ENCODE measurements around the gene LY6G5B.

The LY6G5B gene

DNA sequence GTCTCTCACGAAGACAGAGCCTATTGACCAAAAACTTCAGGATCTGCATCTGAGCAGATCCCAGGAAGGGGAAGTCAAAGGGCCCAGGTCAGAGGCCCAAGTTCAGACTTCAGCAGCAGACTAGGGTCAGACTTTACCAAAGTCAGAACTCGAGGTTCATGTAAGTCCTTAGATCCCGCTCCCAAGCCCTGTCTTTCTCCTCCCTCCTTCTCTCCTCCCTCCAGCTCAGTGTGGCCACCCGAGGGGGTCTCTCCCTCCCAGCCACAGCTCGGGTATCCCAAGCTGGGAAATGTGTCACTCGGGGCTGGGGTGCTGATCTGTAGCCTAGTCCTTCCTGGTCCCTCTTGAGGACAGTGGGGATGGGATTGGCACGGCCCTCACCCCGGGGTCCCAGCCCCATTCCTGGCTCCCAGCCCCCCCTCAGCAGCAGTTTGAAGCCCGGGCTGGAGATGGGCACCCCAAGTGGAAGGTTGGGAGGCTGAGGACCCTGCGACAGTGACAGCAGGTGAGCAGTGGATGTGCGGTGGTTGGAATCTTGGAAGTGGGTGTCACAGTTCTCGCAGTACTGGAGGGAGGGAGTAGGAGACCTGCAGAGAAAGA, 7.6 kb upstream of the LY6G5B start:
- DNase-seq (ENCODE audit: low read depth, low spot score): no peak

DNA sequence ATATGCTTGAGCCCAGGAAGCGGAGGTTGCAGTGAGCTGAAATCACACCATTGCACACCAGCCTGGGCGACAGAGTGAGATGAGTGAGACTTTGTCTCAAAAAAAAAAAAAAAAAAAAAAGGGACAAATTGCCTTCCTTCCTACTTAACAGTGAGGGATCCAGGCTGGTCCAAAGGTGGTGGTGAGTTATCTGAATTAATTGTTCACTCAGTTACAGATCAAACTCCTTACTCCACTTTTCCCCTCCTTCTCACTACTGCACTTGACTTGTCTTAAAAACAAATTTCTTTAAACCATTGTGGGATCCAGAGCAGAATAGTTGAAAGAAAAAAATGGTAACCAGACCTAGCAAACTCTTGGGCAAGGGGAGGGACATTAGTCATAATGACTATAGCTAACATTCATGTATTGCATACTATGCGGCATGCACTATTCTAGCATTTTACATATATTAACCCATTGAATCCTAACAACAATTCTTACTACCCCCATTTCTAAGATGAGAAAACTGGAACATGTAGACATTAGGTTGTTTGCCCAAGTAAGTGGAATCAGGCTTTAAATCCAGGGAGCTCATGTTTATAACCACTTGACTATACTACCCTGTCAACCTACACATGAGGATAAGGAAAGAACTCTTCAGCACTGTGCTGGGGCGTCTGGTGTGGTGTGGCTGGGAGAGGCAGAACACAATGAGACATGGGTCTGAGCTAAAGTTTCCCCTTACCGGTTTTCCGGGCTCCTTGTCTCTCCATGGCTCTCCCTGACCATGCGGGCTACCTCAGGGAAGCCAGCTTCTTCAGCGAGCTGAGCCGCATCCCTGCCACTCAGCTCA, 6.4 kb upstream of the LY6G5B start:
- no peak for DNase-seq (ENCODE audit: low read depth, low spot score)

DNA sequence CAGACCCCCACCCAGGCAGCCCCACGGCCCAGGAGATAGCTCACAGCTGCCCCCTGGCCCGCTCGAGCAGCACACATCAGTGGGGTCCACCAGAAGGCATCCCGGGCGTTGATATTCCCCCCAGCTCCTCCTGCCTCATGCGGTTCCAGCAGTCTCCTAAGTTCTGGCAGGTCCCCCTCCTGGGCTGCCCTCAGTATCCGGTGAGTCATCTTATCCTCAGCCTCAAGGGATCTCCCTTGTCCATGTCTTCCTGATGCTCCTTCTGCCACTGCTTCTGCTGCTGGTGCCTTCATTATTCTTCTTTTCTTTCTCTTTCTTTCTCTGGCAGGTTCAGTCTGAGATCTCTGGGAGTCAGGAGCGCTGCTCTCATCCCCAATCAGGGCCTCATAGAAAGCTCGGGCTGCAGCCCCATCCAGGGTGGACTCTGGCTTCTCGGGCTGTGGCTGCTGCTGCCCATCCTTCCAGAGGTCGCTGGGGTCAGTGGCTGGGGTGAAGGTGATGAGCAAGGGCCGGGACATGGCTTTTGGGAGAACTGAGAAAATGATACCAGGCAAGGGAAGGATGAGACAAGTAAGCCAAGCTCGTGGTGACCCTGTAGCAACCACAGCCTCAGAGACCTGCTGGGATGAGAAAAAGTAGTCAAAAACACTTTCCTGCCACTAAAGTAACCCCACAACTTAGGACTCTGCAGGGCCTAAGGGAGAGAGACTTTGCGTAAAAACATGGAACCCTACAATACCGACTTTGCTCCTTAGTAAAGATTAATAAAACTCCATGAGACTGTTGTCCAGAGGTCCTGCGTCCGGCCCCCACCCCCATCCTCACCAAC, 5.6 kb upstream of the LY6G5B start:
- peak; percentile 42 for DNase-seq (ENCODE audit: low read depth, low spot score)

DNA sequence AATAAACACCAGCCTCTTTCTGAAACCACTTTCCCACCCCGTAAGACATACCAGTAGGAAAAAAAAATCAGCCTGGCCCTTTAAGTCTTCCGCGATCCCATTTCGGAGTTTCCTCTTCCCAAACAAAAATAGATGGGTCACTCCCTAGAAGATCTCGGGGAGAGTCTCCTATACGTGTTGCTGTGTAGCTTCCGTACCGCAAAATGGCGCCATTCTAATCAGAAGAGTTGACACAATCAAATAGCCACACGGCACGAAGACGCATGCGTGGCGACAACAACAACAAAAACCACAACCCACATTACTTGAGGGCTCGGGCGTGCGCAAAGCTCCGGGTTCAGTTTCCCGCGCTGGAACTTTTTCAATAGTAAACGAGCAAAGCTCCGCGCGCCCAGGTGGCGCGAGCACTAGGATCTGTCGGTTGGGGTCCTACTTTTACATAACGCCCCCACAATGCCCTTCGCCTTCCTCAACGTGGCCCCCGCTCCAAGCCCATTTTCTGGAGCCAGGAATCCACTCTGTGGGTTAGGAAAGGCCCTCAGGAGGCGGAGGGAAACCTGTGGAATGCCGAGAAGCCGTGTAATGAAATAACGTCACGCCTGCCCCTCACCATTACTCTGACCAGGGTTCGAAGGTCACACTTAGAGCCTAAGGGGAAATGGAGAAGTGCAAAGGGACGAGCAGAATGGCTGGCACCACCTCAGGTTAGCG, 4.8 kb upstream of the LY6G5B start, which contains the start of gene GPANK1:
Gene GPANK1 (minus strand): TSS at position 208 of the 711 bp plus-strand sequence. CDS start 519 bp downstream, outside the sequence.
- DNase-seq (ENCODE audit: low read depth, low spot score): peak; percentile 89

DNA sequence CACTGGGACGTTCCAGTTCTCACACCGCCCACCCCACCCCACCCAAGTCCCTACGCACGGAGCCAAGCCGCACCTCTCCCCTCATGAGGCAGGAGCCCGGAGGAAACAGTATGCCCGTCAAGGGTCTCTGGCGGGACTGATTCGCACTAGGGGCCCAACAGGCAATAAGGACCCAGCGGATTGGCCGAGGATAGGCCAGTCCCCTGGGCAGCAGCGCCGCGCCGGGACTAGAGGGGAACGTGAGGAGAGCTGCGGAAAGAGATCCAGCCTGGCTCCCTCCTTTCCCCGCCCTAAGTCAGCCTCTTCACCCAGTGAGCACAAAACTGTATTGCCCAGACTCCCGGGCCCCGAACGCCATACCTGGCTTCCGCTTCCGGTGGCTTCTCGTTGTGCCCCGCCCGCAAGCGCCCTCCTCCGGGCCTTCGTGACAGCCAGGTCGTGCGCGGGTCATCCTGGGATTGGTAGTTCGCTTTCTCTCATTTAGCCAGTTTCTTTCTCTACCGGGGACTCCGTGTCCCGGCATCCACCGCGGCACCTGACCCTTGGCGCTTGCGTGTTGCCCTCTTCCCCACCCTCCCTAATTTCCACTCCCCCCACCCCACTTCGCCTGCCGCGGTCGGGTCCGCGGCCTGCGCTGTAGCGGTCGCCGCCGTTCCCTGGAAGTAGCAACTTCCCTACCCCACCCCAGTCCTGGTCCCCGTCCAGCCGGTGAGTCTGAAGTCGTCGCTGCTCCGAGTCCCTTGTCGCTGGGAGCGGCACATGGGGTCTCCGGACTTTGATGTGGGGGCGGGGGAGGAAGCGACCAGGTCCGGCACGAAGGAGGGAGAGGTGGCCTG, 4.1 kb upstream of the LY6G5B start, which contains the start of gene CSNK2B:
Gene CSNK2B (plus strand): TSS at position 580 of the 836 bp plus-strand sequence. CDS start 752 bp downstream, outside the sequence.
- DNase-seq (ENCODE audit: low read depth, low spot score): peak; percentile 98

DNA sequence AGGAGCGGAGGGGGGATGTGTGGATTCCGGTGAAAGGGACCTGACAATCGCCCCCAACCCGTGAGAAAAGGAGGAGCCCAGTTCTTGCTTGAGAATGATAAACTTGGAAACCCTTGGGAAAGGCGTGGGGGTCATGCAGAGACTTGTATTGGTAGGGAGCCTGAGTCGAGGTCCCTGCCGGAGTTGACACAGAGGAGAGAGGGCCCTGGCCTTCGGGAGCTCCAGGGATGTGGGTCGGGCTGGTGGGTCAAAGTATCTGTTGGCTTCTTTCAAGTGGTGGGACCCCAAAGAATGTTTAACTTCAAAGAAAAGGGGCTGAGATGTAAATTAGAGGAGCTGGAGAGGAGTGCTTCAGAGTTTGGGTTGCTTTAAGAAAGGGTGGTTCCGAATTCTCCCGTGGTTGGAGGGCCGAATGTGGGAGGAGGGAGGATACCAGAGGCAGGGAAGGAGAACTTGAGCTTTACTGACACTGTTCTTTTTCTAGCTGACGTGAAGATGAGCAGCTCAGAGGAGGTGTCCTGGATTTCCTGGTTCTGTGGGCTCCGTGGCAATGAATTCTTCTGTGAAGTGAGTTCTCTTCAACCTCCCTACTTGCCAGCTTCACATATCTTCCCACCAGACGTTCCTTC, 3.3 kb upstream of the LY6G5B start:
- DNase-seq (ENCODE audit: low read depth, low spot score): peak; percentile 20

DNA sequence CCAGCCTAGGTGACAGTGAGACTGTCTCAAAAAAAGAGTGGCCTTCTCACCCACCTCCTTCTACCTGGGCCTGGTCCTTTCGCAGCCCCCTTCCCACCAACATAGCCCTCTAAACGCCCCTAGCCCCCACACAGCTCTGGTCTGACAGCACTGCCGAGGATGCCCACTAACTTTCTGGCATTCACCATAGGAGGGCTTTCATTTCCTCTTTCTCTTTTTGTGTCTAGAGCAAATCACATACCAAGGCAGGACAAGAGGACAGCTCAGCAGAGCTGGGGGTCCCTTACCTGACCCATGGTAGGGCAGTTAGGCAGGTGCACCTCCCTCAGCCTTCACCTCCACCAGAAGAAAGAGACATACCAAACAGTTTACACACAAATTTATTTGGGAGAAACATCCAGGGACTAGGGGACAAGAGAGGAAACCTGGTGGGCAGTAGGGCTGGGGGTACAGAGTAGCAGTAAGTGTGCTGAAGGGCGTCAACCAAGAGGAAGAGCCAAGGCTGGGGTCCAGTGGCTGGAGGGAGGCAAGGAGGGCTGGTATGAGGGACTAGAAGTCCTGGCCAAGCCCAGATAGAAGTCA, 6.6 kb downstream of the LY6G5B start:
- DNase-seq (ENCODE audit: low read depth, low spot score): no peak

DNA sequence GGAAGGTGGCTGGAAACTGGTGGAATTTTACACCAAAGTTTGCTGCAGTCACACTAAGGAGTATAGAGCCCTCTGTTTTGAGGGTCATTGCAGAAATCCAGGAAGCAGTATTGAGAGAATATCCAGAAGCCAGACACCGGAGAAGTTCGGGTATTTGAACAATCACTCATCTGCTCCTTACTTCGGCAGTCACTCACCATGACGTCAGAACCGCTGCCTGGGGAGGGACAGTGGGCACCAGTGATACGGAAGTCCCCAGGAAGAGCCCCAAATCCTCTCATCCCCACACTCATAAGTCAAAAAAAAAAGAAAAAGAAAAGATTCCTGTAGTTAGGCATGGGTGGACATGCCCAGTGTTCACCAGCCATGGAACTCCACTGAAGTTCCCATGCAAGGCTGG, 7.1 kb downstream of the LY6G5B start:
- DNase-seq (ENCODE audit: low read depth, low spot score): no peak

DNA sequence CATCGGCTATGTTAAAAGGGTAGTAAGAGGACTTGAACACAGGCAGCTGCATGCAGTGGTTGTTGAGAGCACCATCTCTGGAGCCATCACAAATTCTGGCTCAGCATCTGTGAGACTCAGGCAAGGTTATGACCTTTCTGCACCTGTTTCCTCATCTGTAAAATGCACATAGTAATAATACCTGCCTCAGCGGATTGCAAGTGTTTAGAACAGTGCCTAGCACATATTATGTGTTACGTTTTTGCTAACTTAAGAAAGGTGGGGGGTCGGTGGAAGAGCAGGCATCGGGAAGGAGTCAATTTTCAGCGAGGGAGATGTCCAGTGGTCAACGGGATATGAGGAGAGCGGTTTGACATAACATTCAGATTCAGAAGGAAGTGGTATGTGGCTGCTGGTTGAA, 8.2 kb downstream of the LY6G5B start:
- DNase-seq (ENCODE audit: low read depth, low spot score): no peak

DNA sequence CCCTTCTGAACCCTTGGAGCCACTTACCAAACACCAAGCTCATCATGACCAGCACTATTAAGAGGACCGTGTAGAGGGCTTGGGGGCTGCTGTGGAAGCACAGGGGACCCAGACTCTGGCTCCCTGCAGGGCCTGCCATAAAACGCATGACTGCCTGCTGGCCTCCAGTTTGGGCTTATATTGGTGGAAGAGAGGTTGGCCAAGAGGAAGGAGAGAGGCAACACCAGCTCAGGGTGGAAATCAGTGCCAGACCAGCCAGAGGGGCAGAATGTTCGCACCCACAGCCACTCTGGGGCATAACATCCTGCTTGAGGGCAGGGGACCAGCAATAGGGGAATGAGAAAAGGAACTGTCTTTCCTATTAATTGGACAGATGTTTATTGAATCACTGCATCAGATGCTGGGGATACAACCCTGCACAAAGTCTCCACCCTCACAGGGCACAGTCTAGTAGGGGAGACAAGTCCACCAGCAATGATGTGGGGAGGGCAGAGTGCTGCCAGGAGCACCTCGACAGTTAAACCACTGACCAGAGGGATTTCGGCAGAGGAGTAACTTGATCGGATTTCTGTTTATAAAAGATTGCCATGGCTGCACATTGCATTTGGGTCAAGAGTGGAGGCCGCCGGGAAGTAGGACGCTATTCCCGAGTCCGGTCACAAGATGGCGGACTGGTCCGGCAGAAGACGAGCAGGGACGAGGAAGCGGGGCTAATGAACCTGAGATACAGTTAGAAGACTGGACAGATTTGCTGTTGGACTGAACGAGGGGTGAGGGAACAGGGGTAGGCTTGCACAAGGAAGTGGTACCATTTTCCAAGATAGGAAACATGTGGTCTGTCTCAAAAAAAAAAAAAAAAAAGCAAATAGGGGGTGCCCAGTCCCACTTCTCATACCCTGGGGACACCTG, 10.7 kb downstream of the LY6G5B start, which contains the start of gene LY6G5C:
Gene LY6G5C (minus strand): TSS at position 842 of the 909 bp plus-strand sequence. CDS start 694 bp downstream, at position 148.
- peak; percentile 85 for DNase-seq (ENCODE audit: low read depth, low spot score)

DNA sequence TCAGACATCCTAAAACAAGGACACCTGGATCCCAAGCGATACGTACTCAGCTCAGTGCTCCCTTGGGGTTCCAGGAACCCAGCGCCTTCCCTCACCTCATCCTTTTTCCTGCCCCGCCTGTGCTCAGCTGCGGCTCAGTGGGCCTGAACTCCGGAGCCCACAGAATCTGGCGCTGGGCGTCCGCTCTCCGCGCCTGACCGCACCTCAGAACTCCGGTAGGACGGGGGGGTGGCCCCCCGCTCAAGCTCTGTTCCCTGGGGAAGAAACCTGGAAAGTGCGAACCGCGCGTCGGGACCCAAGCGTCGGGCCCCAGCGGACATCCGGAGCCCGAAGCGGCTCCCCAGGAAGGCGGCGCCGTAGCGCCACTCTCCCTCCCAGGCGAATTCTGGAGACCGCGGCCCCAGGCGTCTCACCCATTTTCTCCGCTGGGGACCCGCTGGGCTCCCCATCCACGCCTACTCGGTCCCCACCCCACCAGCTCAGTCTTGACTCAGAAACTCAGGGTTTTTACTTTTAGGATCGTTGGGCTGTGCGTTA, 11.4 kb downstream of the LY6G5B start:
- DNase-seq (ENCODE audit: low read depth, low spot score): peak; percentile 54

DNA sequence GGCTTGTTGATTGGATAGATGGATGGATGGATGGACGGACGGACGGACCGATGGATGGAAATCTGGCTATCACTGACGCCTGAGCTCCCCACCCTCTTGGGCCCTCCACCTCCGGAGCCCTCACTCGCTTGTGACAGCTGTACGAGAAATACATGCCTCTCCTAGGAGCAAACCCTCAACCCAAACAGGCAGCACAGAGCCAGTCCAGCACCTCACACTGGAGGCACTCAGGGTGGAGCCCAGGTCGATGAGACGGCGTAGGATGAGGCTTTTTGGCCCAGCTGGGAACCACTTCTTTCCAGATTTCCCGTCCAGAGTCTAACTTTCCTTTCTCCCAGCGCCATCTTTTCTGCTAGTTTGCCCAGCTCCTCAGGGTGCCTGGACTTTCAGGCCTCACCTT, 13.8 kb downstream of the LY6G5B start:
- no peak for DNase-seq (ENCODE audit: low read depth, low spot score)

DNA sequence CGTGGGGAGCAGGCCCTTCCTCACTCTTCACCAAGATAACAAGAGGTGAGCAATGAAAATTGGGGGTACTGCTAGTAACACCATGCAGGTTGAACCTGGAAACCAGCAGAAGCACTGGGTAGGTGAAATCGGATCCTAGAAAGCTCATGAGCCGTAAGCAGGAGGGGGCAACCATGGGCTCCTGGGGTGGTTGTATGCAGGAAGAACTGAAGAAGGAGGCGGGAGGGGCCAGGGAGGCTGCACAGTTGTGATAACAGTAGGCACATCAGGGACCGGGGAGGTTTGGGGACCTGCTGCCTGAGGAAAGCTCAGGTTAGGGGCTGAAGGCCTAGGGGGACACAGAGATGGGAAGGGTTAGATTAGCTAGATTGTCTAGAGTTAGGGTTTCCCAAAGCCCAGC, 16.7 kb downstream of the LY6G5B start:
- no peak for DNase-seq (ENCODE audit: low read depth, low spot score)

DNA sequence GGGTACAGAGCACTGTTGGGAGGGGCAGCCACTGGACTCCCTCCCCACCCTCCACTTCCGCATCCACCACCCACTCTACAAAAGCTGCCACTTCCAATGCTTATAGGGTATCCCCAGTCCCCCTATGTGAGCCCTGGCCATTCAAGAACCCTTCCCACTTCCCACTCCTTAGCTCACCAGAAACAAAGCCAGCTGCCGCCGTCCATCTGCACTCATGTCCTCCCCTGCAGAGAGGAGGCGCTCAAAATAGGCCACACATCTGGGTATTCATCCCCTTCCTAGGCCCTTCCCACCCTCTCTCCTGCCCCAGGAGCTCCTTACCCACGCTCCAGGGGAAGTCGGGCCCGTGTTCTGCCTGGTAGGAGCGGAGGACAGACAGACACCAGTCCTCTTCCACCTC, 17.5 kb downstream of the LY6G5B start:
- no peak for DNase-seq (ENCODE audit: low read depth, low spot score)

DNA sequence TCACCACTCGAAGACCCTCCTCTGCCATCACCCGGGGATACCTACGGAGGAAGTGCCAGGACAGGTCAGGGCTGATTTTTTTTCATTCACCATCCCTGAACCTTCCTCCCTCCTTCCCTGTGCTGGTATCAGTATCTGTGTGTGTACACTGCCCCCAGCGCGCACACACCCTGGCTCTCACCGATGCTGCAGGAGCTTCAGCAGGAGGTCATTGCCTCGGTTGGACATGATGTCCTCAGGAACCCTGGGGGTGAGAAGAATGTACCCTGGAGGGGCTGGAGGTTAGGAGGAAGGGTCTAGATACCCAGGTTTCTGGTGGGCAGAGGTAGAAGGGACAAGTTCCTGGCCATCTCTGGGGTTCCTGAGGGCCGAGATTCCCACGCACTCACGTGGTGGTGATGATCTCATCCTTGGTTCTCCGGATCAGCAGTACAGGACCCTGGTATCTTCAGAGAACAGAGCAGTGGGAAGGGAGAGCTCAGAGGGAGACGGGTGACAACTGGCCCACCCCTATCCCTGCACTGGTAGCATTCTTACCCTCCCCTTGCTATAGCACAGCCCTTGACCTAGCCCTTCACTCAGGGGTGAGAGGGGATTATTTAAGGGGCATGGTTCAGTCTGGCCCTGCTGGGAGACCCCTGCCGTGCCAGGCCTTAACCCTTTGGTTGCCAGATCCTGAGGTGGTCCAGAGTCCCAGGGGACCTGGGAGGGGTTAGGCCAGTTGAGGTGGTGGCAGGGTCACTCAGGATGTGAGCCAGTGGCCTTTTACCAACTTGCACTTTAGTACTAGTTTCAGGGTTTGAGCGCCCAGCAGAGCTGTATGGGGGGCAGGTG, 18.3 kb downstream of the LY6G5B start:
- no peak for DNase-seq (ENCODE audit: low read depth, low spot score)

DNA sequence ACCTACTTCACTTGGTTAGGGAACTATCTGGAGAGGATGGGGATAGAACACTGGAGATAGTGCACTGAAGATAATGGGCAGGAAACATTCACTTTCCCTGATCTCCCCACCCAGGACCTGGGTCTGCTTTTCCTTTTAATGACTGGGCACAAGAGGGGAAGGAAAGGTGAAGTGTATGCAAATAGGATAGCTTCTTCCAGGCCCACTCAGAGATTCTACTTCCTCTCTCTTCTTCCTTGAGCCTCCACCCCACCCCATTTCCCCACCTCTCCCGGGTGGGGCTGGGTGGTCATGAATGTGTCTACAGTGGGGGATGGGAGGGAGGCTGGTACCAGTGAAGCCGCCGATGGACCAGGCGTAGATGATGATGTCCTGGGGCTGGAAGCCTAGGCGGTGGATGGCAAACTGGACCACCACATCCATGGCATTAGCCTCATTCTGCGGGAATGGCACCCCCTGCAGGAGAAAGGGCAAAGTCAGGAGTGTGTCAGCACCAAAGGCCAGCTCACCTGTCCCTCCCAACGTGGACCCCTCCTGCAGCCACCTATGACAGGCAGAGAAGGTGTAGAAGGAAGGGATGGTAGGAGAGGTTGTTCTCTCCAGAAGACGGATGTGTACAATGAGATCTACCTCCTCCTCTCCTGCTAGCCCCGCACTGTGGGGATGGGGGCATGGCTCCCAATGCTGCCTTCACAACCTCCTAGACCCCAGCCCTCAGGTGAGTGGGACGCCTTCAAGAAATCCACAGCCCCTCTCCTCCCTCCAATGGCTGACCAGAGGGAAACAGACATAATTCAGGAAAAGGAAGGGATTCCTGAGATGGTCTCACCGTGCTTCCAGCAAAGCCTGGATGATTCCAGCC, 19.7 kb downstream of the LY6G5B start:
- DNase-seq (ENCODE audit: low read depth, low spot score): peak; percentile 23

Data from ELF-1 (cell line).